Type B pancreatic cell (in vitro differentiated cells): Measurements from ENCODE around the gene CCDC9B. TPM values are rescaled to one million over a fixed set of nuclear protein-coding genes. Genes with fewer than 3 reads are reported as not detected.
A peak's percentile ranks its signal among the peaks of the same experiment; 100 is the strongest.

Source experiments
- DNase-seq: peaks from one replicate; pipeline ENCODE4 v3.0.0; 2021; ENCODE audit warnings: mixed read lengths; ENCODE audit not compliant: unreplicated experiment; ENCODE audit errors: extremely low spot score
- H3K27ac Mint-ChIP-seq: 2 replicates; pipeline ENCODE4 v1.8.0; 2021; ENCODE audit warnings: mild to moderate bottlenecking, mixed read lengths
- H3K27me3 Mint-ChIP-seq: 2 replicates; pipeline ENCODE4 v1.8.0; 2021; ENCODE audit warnings: mixed read lengths
- H3K36me3 Mint-ChIP-seq: 2 replicates; pipeline ENCODE4 v1.8.0; 2021; ENCODE audit warnings: mixed read lengths
- H3K4me1 Mint-ChIP-seq: one replicate; pipeline ENCODE4 v1.8.0; 2021; ENCODE audit warnings: mixed read lengths; ENCODE audit not compliant: unreplicated experiment
- H3K4me3 Mint-ChIP-seq: 2 replicates; pipeline ENCODE4 v1.8.0; 2021; ENCODE audit warnings: mild to moderate bottlenecking, mixed read lengths
- H3K9me3 Mint-ChIP-seq: 2 replicates; pipeline ENCODE4 v1.8.0; 2021; ENCODE audit warnings: mixed read lengths
- total RNA-seq: library from RNA; stranded (reverse); gene quantifications from 2 replicates; pipeline ENCODE4 v1.2.1, GENCODE V29; 2021; ENCODE audit warnings: low replicate concordance
- TF ChIP-seq, protein P1 (sequence below): fragments of 200-600 bp; sonication (generic); conservative IDR thresholded peaks from 2 replicates; pipeline ENCODE4 v1.5.0; 2021; ENCODE audit warnings: antibody characterized with exemption, mild to moderate bottlenecking

CCDC9B gene
- total RNA-seq, 1 donor from 2014 or later: 2.4 TPM

DNA sequence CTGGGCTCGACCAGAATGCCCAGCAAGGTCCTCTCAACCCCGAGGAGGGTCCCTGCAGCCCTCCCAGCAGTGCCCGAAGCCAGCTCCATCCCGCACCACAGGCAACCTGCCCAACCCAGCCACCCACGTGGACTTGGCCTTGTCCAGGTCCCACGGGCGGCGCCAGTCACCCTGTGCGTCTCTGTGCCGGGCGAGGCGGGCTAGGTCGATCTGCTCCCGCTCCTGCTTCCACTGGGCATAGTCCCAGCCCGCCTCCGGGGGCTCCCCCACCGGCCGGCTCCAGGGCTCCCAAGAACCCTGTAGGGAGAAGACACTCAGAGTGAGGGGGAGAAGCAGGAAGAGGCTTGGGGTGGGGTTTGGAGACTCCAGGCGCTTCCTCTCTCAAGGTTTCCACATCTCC, 3.1 kb downstream of the CCDC9B start:
- H3K4me3 Mint-ChIP-seq: no peak overlapping the region
- H3K4me1 Mint-ChIP-seq: peaks cover 25% of the 10 kb centered on the region
- H3K27me3 Mint-ChIP-seq: peaks cover 3% of the 10 kb centered on the region
- TF ChIP-seq, protein P1, sequence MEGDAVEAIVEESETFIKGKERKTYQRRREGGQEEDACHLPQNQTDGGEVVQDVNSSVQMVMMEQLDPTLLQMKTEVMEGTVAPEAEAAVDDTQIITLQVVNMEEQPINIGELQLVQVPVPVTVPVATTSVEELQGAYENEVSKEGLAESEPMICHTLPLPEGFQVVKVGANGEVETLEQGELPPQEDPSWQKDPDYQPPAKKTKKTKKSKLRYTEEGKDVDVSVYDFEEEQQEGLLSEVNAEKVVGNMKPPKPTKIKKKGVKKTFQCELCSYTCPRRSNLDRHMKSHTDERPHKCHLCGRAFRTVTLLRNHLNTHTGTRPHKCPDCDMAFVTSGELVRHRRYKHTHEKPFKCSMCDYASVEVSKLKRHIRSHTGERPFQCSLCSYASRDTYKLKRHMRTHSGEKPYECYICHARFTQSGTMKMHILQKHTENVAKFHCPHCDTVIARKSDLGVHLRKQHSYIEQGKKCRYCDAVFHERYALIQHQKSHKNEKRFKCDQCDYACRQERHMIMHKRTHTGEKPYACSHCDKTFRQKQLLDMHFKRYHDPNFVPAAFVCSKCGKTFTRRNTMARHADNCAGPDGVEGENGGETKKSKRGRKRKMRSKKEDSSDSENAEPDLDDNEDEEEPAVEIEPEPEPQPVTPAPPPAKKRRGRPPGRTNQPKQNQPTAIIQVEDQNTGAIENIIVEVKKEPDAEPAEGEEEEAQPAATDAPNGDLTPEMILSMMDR: no peak
- H3K9me3 Mint-ChIP-seq: no peaks in the 10 kb centered on the region
- peak overlapping the region; percentile 71 for H3K27ac Mint-ChIP-seq
- H3K36me3 Mint-ChIP-seq: no peaks in the 10 kb centered on the region
- no peak for DNase-seq

DNA sequence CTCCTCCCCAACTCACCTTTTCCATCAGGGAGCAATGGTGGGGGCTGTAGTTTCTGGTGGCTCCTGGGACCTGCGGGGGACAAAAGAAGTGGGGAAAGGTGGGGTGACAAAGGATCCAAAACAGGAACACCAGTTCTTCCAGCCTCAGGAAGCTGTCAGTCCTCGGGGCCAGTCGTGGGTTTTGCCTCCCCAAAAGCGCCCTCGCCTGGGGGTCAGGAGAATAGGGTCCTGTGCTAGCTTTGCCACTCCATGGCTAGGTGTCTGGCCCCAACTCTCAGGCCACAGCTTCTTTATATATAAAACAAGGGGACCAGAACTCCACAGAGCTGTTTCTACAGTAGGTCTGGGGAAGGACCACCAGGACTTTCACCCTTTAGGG, 4.0 kb downstream of the CCDC9B start:
- TF ChIP-seq, protein P1: no peak
- Mint-ChIP-seq H3K36me3 (no peaks in the 10 kb centered on the region), H3K27me3 (peaks cover 3% of the 10 kb centered on the region), H3K4me3 (no peak overlapping the region), H3K9me3 (no peaks in the 10 kb centered on the region), H3K4me1 (peaks cover 25% of the 10 kb centered on the region), H3K27ac (no peak overlapping the region)
- no peak for DNase-seq

DNA sequence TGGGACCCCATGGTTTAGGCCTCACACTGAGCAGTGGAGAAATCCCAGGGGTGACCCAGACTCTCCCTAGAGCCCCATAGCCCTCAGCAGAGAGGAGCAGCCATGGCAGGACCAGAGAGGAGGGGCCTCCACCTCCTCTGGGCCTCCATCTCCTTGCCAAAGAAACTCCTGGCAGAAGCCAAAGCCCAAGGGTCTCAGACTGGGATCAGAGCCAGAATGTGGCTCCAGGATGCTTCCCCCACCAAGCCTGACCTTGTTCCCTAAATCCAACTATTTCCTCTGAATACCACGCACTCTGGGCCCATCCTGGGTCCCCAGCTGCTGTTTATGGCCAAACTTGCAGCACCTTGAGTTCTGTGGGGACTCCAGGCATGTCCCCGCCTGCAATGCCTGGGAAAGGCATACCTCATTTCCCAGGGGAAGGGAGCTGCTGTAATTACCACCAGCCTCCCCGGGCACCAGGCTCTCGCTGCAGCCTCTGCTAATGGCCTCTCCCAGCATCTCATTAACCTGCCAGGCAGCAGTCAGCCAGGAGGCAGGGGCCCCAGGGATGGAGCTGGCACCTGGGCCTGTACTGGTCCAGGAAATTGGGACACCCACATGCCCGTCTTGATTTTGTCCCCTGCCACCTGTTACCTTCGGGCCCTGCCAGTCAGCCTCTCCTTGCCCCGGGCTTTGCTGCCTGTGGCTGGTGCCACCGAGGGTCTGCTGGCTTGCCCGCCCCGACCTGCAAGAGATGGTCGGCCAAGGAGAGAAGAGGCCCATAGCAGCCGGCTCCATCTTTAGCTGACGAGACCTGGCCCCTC, 4.6 kb downstream of the CCDC9B start:
- DNase-seq: no peak
- Mint-ChIP-seq H3K27me3 (peaks cover 3% of the 10 kb centered on the region), H3K36me3 (no peaks in the 10 kb centered on the region), H3K4me1 (peaks cover 22% of the 10 kb centered on the region), H3K27ac (no peak overlapping the region), H3K4me3 (peak overlapping the region; percentile 17), H3K9me3 (no peaks in the 10 kb centered on the region)
- TF ChIP-seq, protein P1: no peak

GRCh38 chr15:40334941-40335795, 5.6 kb downstream of the CCDC9B start:
- Mint-ChIP-seq H3K27ac (no peak overlapping the region), H3K9me3 (no peaks in the 10 kb centered on the region), H3K4me3 (no peak overlapping the region), H3K4me1 (peaks cover 20% of the 10 kb centered on the region), H3K36me3 (no peaks in the 10 kb centered on the region), H3K27me3 (peaks cover 3% of the 10 kb centered on the region)
- DNase-seq: no peak
- TF ChIP-seq, protein P1: no peak

- TF ChIP-seq, protein P1: no peak
- H3K36me3 Mint-ChIP-seq: no peaks in the 10 kb centered on the region
- no peak overlapping the region for H3K4me3 Mint-ChIP-seq
- H3K27me3 Mint-ChIP-seq: peaks cover 3% of the 10 kb centered on the region
- H3K4me1 Mint-ChIP-seq: peaks cover 21% of the 10 kb centered on the region
- no peak overlapping the region for H3K27ac Mint-ChIP-seq
- H3K9me3 Mint-ChIP-seq: no peaks in the 10 kb centered on the region
- no peak for DNase-seq
Measured at GRCh38 chr15:40334541-40334940, 6.2 kb downstream of the CCDC9B start.
